ENCODE data around the gene VPS4B. TPM values are rescaled to one million over a fixed set of nuclear protein-coding genes. Genes with fewer than 3 reads are reported as not detected.

VPS4B gene
- total and polyA plus RNA-seq, 2 of the 8 experiments (the other 6 are each of a cell fraction or from before 2014, with no cell fraction given), result 7.2 to 45.3 TPM

DNA sequence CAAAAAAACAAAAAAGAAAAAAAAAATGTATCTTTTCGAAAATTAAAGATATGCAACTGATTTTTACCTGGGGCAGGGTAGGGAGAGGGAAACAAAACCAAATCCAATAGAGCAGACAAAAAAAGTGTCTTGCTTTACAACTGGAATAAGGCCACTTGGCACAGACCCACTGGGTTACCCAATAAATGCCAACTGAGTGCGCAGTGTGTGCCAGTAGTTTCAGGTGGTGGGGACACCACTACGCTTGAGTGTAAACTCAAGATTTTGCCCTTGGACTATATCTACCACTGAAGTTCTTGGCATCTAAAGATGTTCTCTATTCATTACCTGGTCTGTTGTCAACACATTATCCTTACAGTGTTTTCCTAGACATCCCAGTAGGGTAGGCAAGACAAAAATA, 16.3 kb downstream of the VPS4B start:
- Histone ChIP-seq H3K23ac (ENCODE audit: insufficient read length) (no peak overlapping the region), H2BK12ac (ENCODE audit: low read depth, low read length) (no peak overlapping the region), H3K79me2 (ENCODE audit: control insufficient read depth in 1 of 2, insufficient read depth in 2 of 2, low read length in 2 of 2) (peaks cover 0 to 4% of the 10 kb centered on the region in 2 experiments; a peak in 1 of 4 replicates), H3K56ac (replicated peaks; ENCODE audit: insufficient read length, low read depth, low read length) (no peak overlapping the region), H3K4me2 (ENCODE audit: insufficient read depth in 1 of 2, low read depth in 2 of 2, low read length in 2 of 2) (no peak overlapping the region), H2AK5ac (ENCODE audit: low read depth, low read length) (no peak overlapping the region), H4K20me1 (replicated peaks in 1 of 2; ENCODE audit: control insufficient read depth in 1 of 2, insufficient read depth in 2 of 2, low read length in 2 of 2) (no peaks in the 10 kb centered on the region), H3K27ac (ENCODE audit: low read depth, low read length) (no peak overlapping the region), H3K23me2 (ENCODE audit: low read depth, low read length) (no peaks in the 10 kb centered on the region), H2BK15ac (ENCODE audit: low read length) (no peak overlapping the region), H4K91ac (replicated peaks; ENCODE audit: insufficient read length, low read length) (no peak overlapping the region), H3K4me1 (replicated peaks in 1 of 4; ENCODE audit: control insufficient read depth in 3 of 4, insufficient read depth in 4 of 4, low read length in 3 of 4) (no peaks in the 10 kb centered on the region), H3K14ac (ENCODE audit: insufficient read length) (no peak overlapping the region), H3K27me3 (replicated peaks in 1 of 4; ENCODE audit: control insufficient read depth in 3 of 4, extremely low read depth in 1 of 4, insufficient read depth in 3 of 4, low read length in 3 of 4) (no peaks in the 10 kb centered on the region), H2BK5ac (ENCODE audit: low read depth, low read length) (no peak overlapping the region), H2BK20ac (ENCODE audit: low read length) (no peak overlapping the region), H3K4ac (replicated peaks; ENCODE audit: insufficient read length, low read depth, low read length) (no peak overlapping the region), H2BK120ac (replicated peaks; ENCODE audit: low read depth, low read length) (no peak overlapping the region), H2AFZ (ENCODE audit: low read length) (no peak overlapping the region), H4K5ac (ENCODE audit: insufficient read length, low read depth, low read length) (no peak overlapping the region), H3K9me3 (ENCODE audit: insufficient read depth in 2 of 2, low read depth in 1 of 2, low read length in 1 of 2) (no peaks in the 10 kb centered on the region), H3K9ac (replicated peaks in 1 of 4; ENCODE audit: extremely low read depth in 1 of 4, low read depth in 3 of 4, low read length in 3 of 4) (no peak overlapping the region), H3K36me3 (ENCODE audit: control insufficient read depth in 2 of 4, insufficient read depth in 4 of 4, low read length in 3 of 4) (peaks cover 6 to 55% (median 29%) of the 10 kb centered on the region in 4 experiments), H3K4me3 (ENCODE audit: extremely low read depth in 1 of 4, insufficient read depth in 2 of 4, low read depth in 3 of 4, low read length in 4 of 4) (no peak overlapping the region), H3K79me1 (ENCODE audit: low read depth, low read length) (no peaks in the 10 kb centered on the region), H3K18ac (ENCODE audit: extremely low read depth, low read length) (no peak overlapping the region), H4K8ac (ENCODE audit: extremely low read depth, insufficient read depth, low read length) (no peak overlapping the region)
- no peak for TF ChIP-seq HDAC6 (IDR thresholded peaks at IDR 0.05; ENCODE audit: low read depth, low read length)
- no peak for TF ChIP-seq FOSL1 (IDR thresholded peaks at IDR 0.05; ENCODE audit: insufficient read depth, low read depth, low read length)
- TF ChIP-seq CHD2 (IDR thresholded peaks at IDR 0.05; ENCODE audit: low read length), result no peak
- TF ChIP-seq JUN (IDR thresholded peaks at IDR 0.05; ENCODE audit: low read depth, low read length), result no peak
- no peak for TF ChIP-seq CREB1 (IDR thresholded peaks at IDR 0.05)
- no peak for TF ChIP-seq GABPA (IDR thresholded peaks at IDR 0.05; ENCODE audit: borderline replicate concordance, insufficient read depth, low read length)
- TF ChIP-seq CBX5 (IDR thresholded peaks at IDR 0.05; ENCODE audit: low read depth, low read length), result no peak
- TF ChIP-seq SP4 (IDR thresholded peaks at IDR 0.05; ENCODE audit: low read length), result no peak
- no peak for TF ChIP-seq NRF1 (IDR thresholded peaks at IDR 0.05; ENCODE audit: low read depth, low read length)
- ChIA-PET CTCF (ENCODE audit: partially characterized antibody) (interaction anchor here (1.0 to 1.8 kb wide), 2 partner anchors 22 to 33 kb away, joined by 3 to 5 read pairs; no protein-coding TSS in a partner anchor), POLR2A (ENCODE audit: partially characterized antibody) (no interaction called here)
- no peak for DNase-seq (ENCODE audit: low read depth in 1 of 2, low spot score in 2 of 2)
- WGBS, 2 experiments (ENCODE audit: extremely low coverage in 1 of 2, insufficient coverage in 1 of 2, insufficient read length in 1 of 2, insufficient replicate concordance in 2 of 2, low coverage in 1 of 2, low lambda C conversion rate in 2 of 2, missing lambda C conversion rate in 1 of 2), result 96% methylated on average over 3 of the region's 3 CpGs; no CpG with 5 or more reads in 1 of the 2 experiments
- no peak for FAIRE-seq

Data from H1 (cell line).